Stimulated activated effector memory CD8-positive, alpha-beta T cell treated with anti-CD3 and anti-CD28 coated beads, Interleukin-12 subunit alpha, Interleukin-12 subunit beta, amount 100 ng/mL, for 72 hours (primary cell): Measurements from ENCODE around the gene TMEM238.
"Not testable (repeated sequence)": the region's sequence is repeated elsewhere in the genome, so short reads cannot be mapped to it uniquely, and the experiment has no call there.

Experiments
- ATAC-seq: fragments of 150-1000 bp; cut with Tn5 transposase; 2 replicates; pipeline ENCODE4 v1.10.0; 2021
- DNase-seq, 2 donors: peaks; one replicate each; pipeline ENCODE4 v3.0.0; 2021 to 2022; ENCODE audit warnings: low spot score in 2 of 2
- H3K27ac Mint-ChIP-seq: one replicate; pipeline ENCODE4 v1.8.0; 2022; ENCODE audit warnings: mild to moderate bottlenecking, mixed read lengths
- H3K36me3 Mint-ChIP-seq: one replicate; pipeline ENCODE4 v1.8.0; 2022; ENCODE audit warnings: mild to moderate bottlenecking, mixed read lengths
- H3K4me1 Mint-ChIP-seq: one replicate; pipeline ENCODE4 v1.8.0; 2022; ENCODE audit warnings: mixed read lengths
- H3K4me3 Mint-ChIP-seq: one replicate; pipeline ENCODE4 v1.8.0; 2022; ENCODE audit warnings: mild to moderate bottlenecking, mixed read lengths
- H3K9me3 Mint-ChIP-seq: one replicate; pipeline ENCODE4 v1.8.0; 2022; ENCODE audit warnings: mixed read lengths

The TMEM238 gene

GRCh38 chr19:55345818-55346724 is 38.0 kb downstream of the TMEM238 start:
- no peak overlapping the region for H3K27ac Mint-ChIP-seq
- peaks cover 18% of the 10 kb centered on the region for H3K4me1 Mint-ChIP-seq
- H3K9me3 Mint-ChIP-seq = no peaks in the 10 kb centered on the region
- DNase-seq (no peak), ATAC-seq (no peak)
- no peak overlapping the region for H3K4me3 Mint-ChIP-seq
- peaks cover 13% of the 10 kb centered on the region for H3K36me3 Mint-ChIP-seq

- ATAC-seq (no peak), DNase-seq (no peak)
- Mint-ChIP-seq H3K4me1 (peaks cover 24% of the 10 kb centered on the region), H3K9me3 (no peaks in the 10 kb centered on the region), H3K36me3 (peaks cover 13% of the 10 kb centered on the region), H3K27ac (no peak overlapping the region), H3K4me3 (no peak overlapping the region)
Observed at GRCh38 chr19:55345101-55345817, 38.8 kb downstream of the TMEM238 start.

- Mint-ChIP-seq H3K4me1 (peaks cover 31% of the 10 kb centered on the region), H3K36me3 (peaks cover 17% of the 10 kb centered on the region), H3K9me3 (no peaks in the 10 kb centered on the region), H3K4me3 (no peak overlapping the region), H3K27ac (no peak overlapping the region)
- ATAC-seq (no peak), DNase-seq (no peak)
Observed at GRCh38 chr19:55344444-55344843, 39.6 kb downstream of the TMEM238 start.

- no peak for ATAC-seq
- no peak overlapping the region for H3K27ac Mint-ChIP-seq
- no peak for DNase-seq
- H3K4me1 Mint-ChIP-seq = peaks cover 39% of the 10 kb centered on the region
- no peaks in the 10 kb centered on the region for H3K9me3 Mint-ChIP-seq
- H3K4me3 Mint-ChIP-seq = peak overlapping the region; percentile 81
- peaks cover 30% of the 10 kb centered on the region for H3K36me3 Mint-ChIP-seq
Observed at GRCh38 chr19:55341595-55342531, 42.2 kb downstream of the TMEM238 start.

GRCh38 chr19:55341171-55341588 is 42.9 kb downstream of the TMEM238 start:
- H3K27ac Mint-ChIP-seq = peak overlapping the region; percentile 99
- peak overlapping the region; percentile 81 for H3K4me3 Mint-ChIP-seq
- H3K4me1 Mint-ChIP-seq = peaks cover 39% of the 10 kb centered on the region
- ATAC-seq (no peak), DNase-seq (peak in 1 of 2 donors; percentile 16)
- no peaks in the 10 kb centered on the region for H3K9me3 Mint-ChIP-seq
- H3K36me3 Mint-ChIP-seq = peaks cover 30% of the 10 kb centered on the region

GRCh38 chr19:55340784-55341147 is 43.3 kb downstream of the TMEM238 start:
- H3K36me3 Mint-ChIP-seq = peaks cover 30% of the 10 kb centered on the region
- H3K27ac Mint-ChIP-seq = peak overlapping the region; percentile 99
- DNase-seq (no peak), ATAC-seq (no peak)
- H3K4me3 Mint-ChIP-seq = peak overlapping the region; percentile 81
- H3K9me3 Mint-ChIP-seq = no peaks in the 10 kb centered on the region
- H3K4me1 Mint-ChIP-seq = peaks cover 39% of the 10 kb centered on the region

GRCh38 chr19:55339889-55340783 is 44.0 kb downstream of the TMEM238 start:
- peaks cover 34% of the 10 kb centered on the region for H3K4me1 Mint-ChIP-seq
- peak overlapping the region; percentile 99 for H3K27ac Mint-ChIP-seq
- peak overlapping the region; percentile 81 for H3K4me3 Mint-ChIP-seq
- peaks cover 30% of the 10 kb centered on the region for H3K36me3 Mint-ChIP-seq
- no peaks in the 10 kb centered on the region for H3K9me3 Mint-ChIP-seq
- DNase-seq (peak in 1 of 2 donors; percentile 70), ATAC-seq (no peak)

GRCh38 chr19:55339105-55339888 is 44.8 kb downstream of the TMEM238 start, which contains the start of gene KMT5C:
TSS of gene KMT5C (plus strand) at chr19:55339876. CDS start at chr19:55341937, 2,061 bp downstream.
- peak within 1 kb of the TSS; percentile 81 for H3K4me3 Mint-ChIP-seq
- peak within 1 kb of the TSS; percentile 99 for H3K27ac Mint-ChIP-seq
- ATAC-seq (peak; percentile 89), DNase-seq (peak; percentile 98 to 100)
- peaks cover 30% of the 10 kb centered on the region for H3K4me1 Mint-ChIP-seq
- H3K36me3 Mint-ChIP-seq = peaks cover 30% of the 10 kb centered on the region
- H3K9me3 Mint-ChIP-seq = no peaks in the 10 kb centered on the region

GRCh38 chr19:55336101-55336500 is 48.0 kb downstream of the TMEM238 start:
- Mint-ChIP-seq H3K27ac (no peak overlapping the region), H3K36me3 (peaks cover 18% of the 10 kb centered on the region), H3K4me3 (no peak overlapping the region), H3K9me3 (no peaks in the 10 kb centered on the region), H3K4me1 (peaks cover 23% of the 10 kb centered on the region)
- DNase-seq (no peak), ATAC-seq (no peak)

- Mint-ChIP-seq H3K27ac (no peak overlapping the region), H3K4me1 (peaks cover 7% of the 10 kb centered on the region), H3K9me3 (no peaks in the 10 kb centered on the region), H3K36me3 (peaks cover 8% of the 10 kb centered on the region), H3K4me3 (no peak overlapping the region)
- no peak for DNase-seq
- no peak for ATAC-seq
Observed at GRCh38 chr19:55333870-55334269, 50.2 kb downstream of the TMEM238 start.

GRCh38 chr19:55329791-55330190 is 54.3 kb downstream of the TMEM238 start:
- not testable (repeated sequence) for ATAC-seq, H3K36me3 Mint-ChIP-seq, H3K9me3 Mint-ChIP-seq, H3K4me3 Mint-ChIP-seq, H3K27ac Mint-ChIP-seq, H3K4me1 Mint-ChIP-seq, DNase-seq
